Prostate gland (tissue), 2 donors: ENCODE results near the gene MRO. TPM values are rescaled to one million over a fixed set of nuclear protein-coding genes. Genes with fewer than 3 reads are reported as not detected.

Experiments
- DNase-seq: peaks from one replicate; pipeline ENCODE4 v3.0.0-alpha.2; 2019; ENCODE audit warnings: low spot score
- H3K27ac ChIP-seq, 2 donors: fragments of 200-600 bp; sonication (generic); 2 replicates each; pipeline ENCODE4 v1.5.1; 2017 to 2019
- H3K27me3 ChIP-seq: fragments of 200-600 bp; sonication (generic); replicated peaks from 2 replicates; pipeline ENCODE4 v1.5.1; 2019; ENCODE audit not compliant: insufficient read depth
- H3K36me3 ChIP-seq, 2 donors: fragments of 200-600 bp; sonication (generic); 1 replicate in 1 of 2; 2 replicates in 1 of 2; pipeline versions ENCODE4 v1.5.1 to v1.8.1; 2017 to 2019
- H3K4me1 ChIP-seq: fragments of 200-600 bp; sonication (generic); replicated peaks from 2 replicates; pipeline ENCODE4 v1.5.1; 2019
- H3K4me3 ChIP-seq, 2 donors: fragments of 200-600 bp; sonication (generic); 2 replicates each; pipeline ENCODE4 v1.5.1; 2017 to 2019
- H3K9me3 ChIP-seq: fragments of 200-600 bp; sonication (generic); 2 replicates; pipeline ENCODE4 v1.5.1; 2017
- CTCF ChIP-seq, 4 experiments: fragments of 200-600 bp in 2 of 4; fragments of 450-650 bp in 2 of 4; sonication (generic) in 2 of 4; IDR thresholded peaks; 1 replicate in 3 of 4; 2 replicates in 1 of 4; pipeline ENCODE4 v1.5.1; 2016 to 2019; ENCODE audit warnings: antibody characterized with exemption in 4 of 4, mild to moderate bottlenecking in 2 of 4, moderate library complexity in 2 of 4
- POLR2A ChIP-seq: fragments of 450-650 bp; IDR thresholded peaks from one replicate; pipeline ENCODE4 v1.6.1; 2016; ENCODE audit warnings: antibody characterized with exemption, mild to moderate bottlenecking
- POLR2AphosphoS5 ChIP-seq: sonication (generic); formaldehyde crosslinking; IDR thresholded peaks from one replicate; pipeline ENCODE4 v1.6.1; 2017; ENCODE audit warnings: antibody characterized with exemption
- WGBS: methylation state at CpG from one replicate; pipeline ENCODE4 v1.1.5; 2018; 5-methylcytosine and 5-hydroxymethylcytosine counted together
- intact Hi-C: fragments of 100-400 bp; cut with DNase I; formaldehyde crosslinking; loops from one replicate; pipeline ENCODE4 v1.14.2; 2022
- total RNA-seq, 2 donors: library from RNA; depleted of rRNA; stranded (reverse); fragments of >200 nt; gene quantifications; one replicate each; pipeline ENCODE4 v1.1.0, GENCODE V29; 2016

The MRO gene
- total RNA-seq, 2 donors from 2014 or later: 0.23 to 64.8 TPM

DNA sequence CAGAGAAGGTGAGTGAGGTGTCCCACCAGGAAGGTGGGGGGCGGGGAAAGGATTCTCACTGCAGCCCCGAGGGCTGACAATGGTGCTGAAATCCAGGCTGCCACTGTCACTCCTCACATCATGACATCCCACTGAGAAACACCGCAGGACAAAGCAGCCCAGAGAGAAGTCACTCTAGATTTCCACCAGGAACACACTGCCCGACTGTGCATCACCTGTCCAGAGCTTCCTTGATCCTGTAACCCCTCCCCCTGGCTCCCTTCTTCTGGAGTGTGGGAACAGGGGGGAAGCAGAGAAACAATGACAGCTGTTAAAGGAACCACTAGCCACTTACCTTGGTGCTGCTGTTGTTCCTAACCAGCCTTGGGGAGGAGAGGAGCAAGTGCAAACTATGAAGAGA is 69.9 kb downstream of the MRO start:
- 60% methylated on average over 4 of the region's 4 CpGs for WGBS
- no peak for DNase-seq
- no peaks in the 10 kb centered on the region for H3K4me1 ChIP-seq
- H3K27ac ChIP-seq: no peak overlapping the region
- H3K36me3 ChIP-seq: no peaks in the 10 kb centered on the region
- H3K9me3 ChIP-seq: no peaks in the 10 kb centered on the region
- TF ChIP-seq POLR2A (no peak), CTCF (IDR thresholded peaks at IDR 0.05) (no peak), POLR2AphosphoS5 (no peak)
- no peaks in the 10 kb centered on the region for H3K27me3 ChIP-seq
- intact Hi-C loops: loop anchor here (10.0 kb wide), 1 partner anchor 195 kb away; no protein-coding TSS in a partner anchor
- no peak overlapping the region for H3K4me3 ChIP-seq

- WGBS: 77% methylated on average over 5 of the region's 5 CpGs
- Histone ChIP-seq H3K27me3 (no peaks in the 10 kb centered on the region), H3K4me1 (no peaks in the 10 kb centered on the region), H3K36me3 (no peaks in the 10 kb centered on the region), H3K27ac (no peak overlapping the region), H3K4me3 (no peak overlapping the region), H3K9me3 (no peaks in the 10 kb centered on the region)
- intact Hi-C loops: no loop called here
- TF ChIP-seq POLR2A: no peak
- TF ChIP-seq POLR2AphosphoS5: no peak
- no peak for DNase-seq
Observed at GRCh38 chr18:50749421-50749820, 70.4 kb downstream of the MRO start.

- no peak for DNase-seq
- H3K9me3 ChIP-seq: no peaks in the 10 kb centered on the region
- WGBS: 39% methylated on average over 9 of the region's 9 CpGs
- H3K36me3 ChIP-seq: no peaks in the 10 kb centered on the region
- no peak overlapping the region for H3K4me3 ChIP-seq
- intact Hi-C loops: no loop called here
- H3K4me1 ChIP-seq: no peaks in the 10 kb centered on the region
- no peaks in the 10 kb centered on the region for H3K27me3 ChIP-seq
- H3K27ac ChIP-seq: no peak overlapping the region
- TF ChIP-seq POLR2AphosphoS5: no peak
- TF ChIP-seq POLR2A: no peak
- no peak for TF ChIP-seq CTCF (IDR thresholded peaks at IDR 0.05)
Observed at GRCh38 chr18:50748243-50749229, 71.3 kb downstream of the MRO start.

DNA sequence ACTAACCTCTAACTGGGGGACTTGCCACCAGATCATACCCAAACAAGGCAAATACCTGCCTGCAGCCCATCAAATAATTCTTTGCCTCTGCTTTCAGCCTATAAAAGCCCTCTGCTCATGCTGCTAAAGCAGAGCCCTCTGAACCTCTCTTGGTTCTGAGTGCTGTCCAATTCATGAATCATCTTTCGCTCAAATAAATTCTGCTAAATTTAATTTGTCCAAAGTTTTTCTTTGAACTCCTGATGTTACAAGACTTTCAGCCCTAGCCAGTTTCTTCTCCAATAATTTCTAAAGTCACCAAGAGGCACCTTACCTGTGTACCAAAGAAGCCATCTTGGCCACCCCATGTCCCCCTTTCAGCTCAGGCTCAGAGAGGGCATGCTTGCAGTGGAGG is 72.0 kb downstream of the MRO start:
- no peak for TF ChIP-seq CTCF (IDR thresholded peaks at IDR 0.05)
- no peak for TF ChIP-seq POLR2AphosphoS5
- TF ChIP-seq POLR2A: no peak
- Histone ChIP-seq H3K4me3 (no peak overlapping the region), H3K36me3 (no peaks in the 10 kb centered on the region), H3K9me3 (no peaks in the 10 kb centered on the region), H3K27me3 (no peaks in the 10 kb centered on the region), H3K27ac (no peak overlapping the region), H3K4me1 (no peaks in the 10 kb centered on the region)
- intact Hi-C loops: no loop called here
- DNase-seq: no peak
- 65% methylated on average over 1 of the region's 1 CpG for WGBS

- no peaks in the 10 kb centered on the region for H3K27me3 ChIP-seq
- DNase-seq: no peak
- H3K27ac ChIP-seq: no peak overlapping the region
- H3K4me3 ChIP-seq: no peak overlapping the region
- no peaks in the 10 kb centered on the region for H3K36me3 ChIP-seq
- no peaks in the 10 kb centered on the region for H3K4me1 ChIP-seq
- WGBS: 69% methylated on average over 5 of the region's 5 CpGs
- H3K9me3 ChIP-seq: no peaks in the 10 kb centered on the region
- intact Hi-C loops: no loop called here
- TF ChIP-seq CTCF (IDR thresholded peaks at IDR 0.05): no peak
Observed at GRCh38 chr18:50745945-50746344, 73.9 kb downstream of the MRO start.

Other genes starting within 250 kb of the MRO start
- 10 to 100 TPM; 38.3 to 59.4 TPM for gene ME2, start 59.1 kb upstream of the MRO start, total RNA-seq
- gene ELAC1, start 148.0 kb upstream of the MRO start, total RNA-seq: 10 to 100 TPM in 1 of 2 donors, 1 to 10 TPM in 1; 7.1 to 16.0 TPM
- 100 to 1,000 TPM; 214 to 225 TPM for gene SMAD4, start 210.2 kb upstream of the MRO start, total RNA-seq